Hepatocyte (in vitro differentiated cells): Measurements from ENCODE around the gene TMEM238. TPM values are rescaled to one million over a fixed set of nuclear protein-coding genes. Genes with fewer than 3 reads are reported as not detected.

Experiments
- DNase-seq: peaks from one replicate; pipeline ENCODE4 v3.0.0-alpha.2; 2016; ENCODE audit warnings: low spot score
- H2AFZ ChIP-seq: fragments of 200-600 bp; sonication (generic); 2 replicates; pipeline ENCODE4 v1.6.0; 2016; ENCODE audit warnings: antibody characterized with exemption, mild to moderate bottlenecking
- H3K27ac ChIP-seq: fragments of 200-600 bp; sonication (generic); 2 replicates; pipeline ENCODE4 v1.5.1; 2016; ENCODE audit warnings: mild to moderate bottlenecking
- H3K27me3 ChIP-seq: fragments of 200-600 bp; sonication (generic); 2 replicates; pipeline ENCODE4 v1.6.1; 2016
- H3K36me3 ChIP-seq: fragments of 200-600 bp; sonication (generic); replicated peaks from 2 replicates; pipeline ENCODE4 v1.5.1; 2016; ENCODE audit warnings: low read depth; ENCODE audit not compliant: insufficient read depth
- H3K4me1 ChIP-seq: fragments of 200-600 bp; sonication (generic); 2 replicates; pipeline ENCODE4 v1.5.1; 2016; ENCODE audit warnings: mild to moderate bottlenecking, moderate library complexity; ENCODE audit not compliant: insufficient read depth
- H3K4me2 ChIP-seq: fragments of 200-600 bp; sonication (generic); 2 replicates; pipeline ENCODE4 v1.6.0; 2016
- H3K4me3 ChIP-seq: fragments of 200-600 bp; sonication (generic); 2 replicates; pipeline ENCODE4 v1.5.1; 2016; ENCODE audit warnings: mild to moderate bottlenecking
- H3K79me2 ChIP-seq: fragments of 200-600 bp; sonication (generic); 2 replicates; pipeline ENCODE4 v1.6.0; 2017; ENCODE audit warnings: mild to moderate bottlenecking
- H3K9me2 ChIP-seq: fragments of 200-600 bp; sonication (generic); replicated peaks from 2 replicates; pipeline ENCODE4 v1.6.0; 2017; ENCODE audit warnings: mild to moderate bottlenecking; ENCODE audit not compliant: insufficient read depth
- H3K9me3 ChIP-seq: fragments of 200-600 bp; sonication (generic); 2 replicates; pipeline ENCODE4 v1.5.1; 2016; ENCODE audit warnings: low read depth, mild to moderate bottlenecking
- H4K20me1 ChIP-seq: fragments of 200-600 bp; sonication (generic); 2 replicates; pipeline ENCODE4 v1.6.0; 2016; ENCODE audit warnings: mild to moderate bottlenecking; ENCODE audit not compliant: insufficient read depth, poor library complexity, severe bottlenecking
- EZH2 ChIP-seq: fragments of 200-600 bp; sonication (generic); IDR thresholded peaks from 2 replicates; pipeline ENCODE4 v1.6.1; 2016; ENCODE audit warnings: antibody characterized with exemption, mild to moderate bottlenecking, borderline replicate concordance
- EZH2phosphoT487 ChIP-seq: fragments of 200-600 bp; sonication (generic); IDR thresholded peaks from one replicate; pipeline ENCODE4 v1.6.1; 2018; ENCODE audit warnings: antibody characterized with exemption, mild to moderate bottlenecking, low read depth, moderate library complexity; ENCODE audit not compliant: unreplicated experiment, severe bottlenecking
- WGBS: methylation state at CpG from one replicate; pipeline ENCODE4 v1.1.6; 2016; ENCODE audit warnings: low lambda C conversion rate; ENCODE audit errors: missing lambda C conversion rate; 5-methylcytosine and 5-hydroxymethylcytosine counted together
- polyA plus RNA-seq: library from polyadenylated mRNA; unstranded; fragments of >200 nt; fragmentation: Nextera tagmentation; extraction: Ambion mirVana; gene quantifications from 2 replicates; pipeline ENCODE4 v1.2.1, GENCODE V29; 2016
- total RNA-seq: library from RNA; depleted of rRNA; stranded (reverse); fragments of >200 nt; gene quantifications from 2 replicates; pipeline ENCODE4 v1.2.3, GENCODE V29; 2014
- TF ChIP-seq, protein P1 (sequence below): fragments of 200-600 bp; sonication (generic); IDR thresholded peaks from 2 replicates; pipeline ENCODE4 v1.5.1; 2016; ENCODE audit warnings: antibody characterized with exemption, mild to moderate bottlenecking; ENCODE audit not compliant: poor library complexity

The TMEM238 gene
- total and polyA plus RNA-seq, 2 experiments from 2014 or later, result 9.1 to 29.6 TPM

DNA sequence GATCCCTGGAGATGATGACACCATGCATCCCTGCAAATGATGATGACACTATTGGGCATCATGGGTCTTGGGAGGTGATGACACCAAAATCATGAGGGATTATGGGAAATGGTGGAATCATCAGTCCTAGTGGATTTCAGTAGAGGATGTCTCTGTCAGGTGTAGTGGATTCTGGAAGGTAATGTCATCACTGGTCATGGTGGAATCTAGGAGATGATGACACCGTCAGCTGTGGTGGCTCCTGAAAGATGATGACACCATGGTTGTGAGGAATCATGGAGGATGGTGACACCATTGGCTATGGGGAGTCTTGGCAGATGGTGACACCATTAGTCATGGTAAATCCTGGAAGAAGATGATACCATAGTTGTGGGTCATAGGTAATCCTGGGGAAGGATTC, 47.1 kb upstream of the TMEM238 start:
- DNase-seq, result no peak
- H3K9me2 ChIP-seq, result no peaks in the 10 kb centered on the region
- H3K4me1 ChIP-seq, result no peaks in the 10 kb centered on the region
- no peak overlapping the region for H3K27ac ChIP-seq
- no peak overlapping the region for H2AFZ ChIP-seq
- H3K36me3 ChIP-seq, result no peaks in the 10 kb centered on the region
- H3K79me2 ChIP-seq, result no peaks in the 10 kb centered on the region
- 87% methylated on average over 1 of the region's 1 CpG for WGBS
- H4K20me1 ChIP-seq, result no peaks in the 10 kb centered on the region
- H3K4me2 ChIP-seq, result no peak overlapping the region
- TF ChIP-seq, protein P1, sequence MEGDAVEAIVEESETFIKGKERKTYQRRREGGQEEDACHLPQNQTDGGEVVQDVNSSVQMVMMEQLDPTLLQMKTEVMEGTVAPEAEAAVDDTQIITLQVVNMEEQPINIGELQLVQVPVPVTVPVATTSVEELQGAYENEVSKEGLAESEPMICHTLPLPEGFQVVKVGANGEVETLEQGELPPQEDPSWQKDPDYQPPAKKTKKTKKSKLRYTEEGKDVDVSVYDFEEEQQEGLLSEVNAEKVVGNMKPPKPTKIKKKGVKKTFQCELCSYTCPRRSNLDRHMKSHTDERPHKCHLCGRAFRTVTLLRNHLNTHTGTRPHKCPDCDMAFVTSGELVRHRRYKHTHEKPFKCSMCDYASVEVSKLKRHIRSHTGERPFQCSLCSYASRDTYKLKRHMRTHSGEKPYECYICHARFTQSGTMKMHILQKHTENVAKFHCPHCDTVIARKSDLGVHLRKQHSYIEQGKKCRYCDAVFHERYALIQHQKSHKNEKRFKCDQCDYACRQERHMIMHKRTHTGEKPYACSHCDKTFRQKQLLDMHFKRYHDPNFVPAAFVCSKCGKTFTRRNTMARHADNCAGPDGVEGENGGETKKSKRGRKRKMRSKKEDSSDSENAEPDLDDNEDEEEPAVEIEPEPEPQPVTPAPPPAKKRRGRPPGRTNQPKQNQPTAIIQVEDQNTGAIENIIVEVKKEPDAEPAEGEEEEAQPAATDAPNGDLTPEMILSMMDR, result no peak
- TF ChIP-seq EZH2phosphoT487 (no peak), EZH2 (no peak)
- H3K4me3 ChIP-seq, result no peak overlapping the region
- H3K9me3 ChIP-seq, result no peaks in the 10 kb centered on the region
- no peaks in the 10 kb centered on the region for H3K27me3 ChIP-seq

GRCh38 chr19:55426042-55426441, 42.0 kb upstream of the TMEM238 start:
- Histone ChIP-seq H3K9me2 (no peaks in the 10 kb centered on the region), H3K4me1 (no peaks in the 10 kb centered on the region), H2AFZ (no peak overlapping the region), H3K36me3 (no peaks in the 10 kb centered on the region), H4K20me1 (no peaks in the 10 kb centered on the region), H3K27me3 (no peaks in the 10 kb centered on the region), H3K4me3 (no peak overlapping the region), H3K79me2 (no peaks in the 10 kb centered on the region), H3K9me3 (no peaks in the 10 kb centered on the region), H3K4me2 (no peak overlapping the region), H3K27ac (no peak overlapping the region)
- DNase-seq, result no peak
- TF ChIP-seq EZH2 (no peak), EZH2phosphoT487 (no peak)
- TF ChIP-seq, protein P1, result no peak
- 80% methylated on average over 2 of the region's 2 CpGs for WGBS

GRCh38 chr19:55424518-55424917, 40.4 kb upstream of the TMEM238 start:
- Histone ChIP-seq H3K27ac (no peak overlapping the region), H4K20me1 (no peaks in the 10 kb centered on the region), H3K79me2 (no peaks in the 10 kb centered on the region), H3K4me3 (no peak overlapping the region), H3K27me3 (no peaks in the 10 kb centered on the region), H3K9me2 (no peaks in the 10 kb centered on the region), H3K4me2 (no peak overlapping the region), H2AFZ (no peak overlapping the region), H3K4me1 (no peaks in the 10 kb centered on the region), H3K9me3 (no peaks in the 10 kb centered on the region), H3K36me3 (no peaks in the 10 kb centered on the region)
- DNase-seq, result no peak
- no peak for TF ChIP-seq EZH2phosphoT487
- TF ChIP-seq, protein P1, result no peak
- TF ChIP-seq EZH2, result no peak
- WGBS, result 91% methylated on average over 3 of the region's 3 CpGs
